HG02938 (cell line): ENCODE data around the gene SPSB1.

ENCODE experiments used
- ATAC-seq: cut with Tn5 transposase; IDR thresholded peaks from one replicate; pipeline ENCODE4 v1.9.1; 2021; ENCODE audit warnings: mild to moderate bottlenecking, moderate library complexity; ENCODE audit not compliant: unreplicated experiment

SPSB1 gene

GRCh38 chr1:9278585-9279153 is 14.0 kb upstream of the SPSB1 start:
- no peak for ATAC-seq

DNA sequence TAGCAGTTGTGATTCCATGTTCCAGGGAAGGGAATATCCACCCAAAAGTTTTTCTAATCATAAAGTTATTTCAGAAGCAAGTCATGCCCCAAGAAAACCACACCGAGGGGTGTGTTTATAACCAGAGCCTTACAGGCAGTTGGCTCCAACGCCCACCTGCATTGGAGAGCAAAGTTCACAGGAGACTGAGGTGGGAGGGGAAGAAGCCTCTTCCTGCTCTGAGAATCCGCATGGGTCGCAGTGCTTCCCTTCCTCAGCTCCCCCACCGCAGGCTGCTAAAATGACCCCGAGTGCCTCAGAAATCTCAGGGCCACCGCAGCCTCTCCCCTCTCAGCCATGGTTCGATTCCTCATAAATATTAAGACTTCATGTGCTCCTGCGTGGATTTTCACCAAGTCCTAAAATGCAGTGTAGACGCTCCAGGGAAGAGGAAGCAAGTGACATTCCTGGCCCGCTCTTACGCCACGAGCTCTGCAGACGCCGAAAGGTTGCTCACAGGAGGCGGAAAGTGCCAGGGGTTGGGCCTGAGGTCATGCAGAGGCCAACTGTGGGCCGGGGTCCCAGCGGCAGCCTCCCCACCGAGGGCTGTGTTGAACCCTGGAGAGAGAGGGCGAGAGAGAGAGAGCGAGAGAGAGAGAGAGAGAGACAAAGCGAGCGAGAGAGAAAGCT is 13.4 kb upstream of the SPSB1 start:
- no peak for ATAC-seq

GRCh38 chr1:9280015-9280860 is 12.5 kb upstream of the SPSB1 start:
- ATAC-seq: no peak

GRCh38 chr1:9281071-9281827 is 11.4 kb upstream of the SPSB1 start:
- ATAC-seq: no peak

DNA sequence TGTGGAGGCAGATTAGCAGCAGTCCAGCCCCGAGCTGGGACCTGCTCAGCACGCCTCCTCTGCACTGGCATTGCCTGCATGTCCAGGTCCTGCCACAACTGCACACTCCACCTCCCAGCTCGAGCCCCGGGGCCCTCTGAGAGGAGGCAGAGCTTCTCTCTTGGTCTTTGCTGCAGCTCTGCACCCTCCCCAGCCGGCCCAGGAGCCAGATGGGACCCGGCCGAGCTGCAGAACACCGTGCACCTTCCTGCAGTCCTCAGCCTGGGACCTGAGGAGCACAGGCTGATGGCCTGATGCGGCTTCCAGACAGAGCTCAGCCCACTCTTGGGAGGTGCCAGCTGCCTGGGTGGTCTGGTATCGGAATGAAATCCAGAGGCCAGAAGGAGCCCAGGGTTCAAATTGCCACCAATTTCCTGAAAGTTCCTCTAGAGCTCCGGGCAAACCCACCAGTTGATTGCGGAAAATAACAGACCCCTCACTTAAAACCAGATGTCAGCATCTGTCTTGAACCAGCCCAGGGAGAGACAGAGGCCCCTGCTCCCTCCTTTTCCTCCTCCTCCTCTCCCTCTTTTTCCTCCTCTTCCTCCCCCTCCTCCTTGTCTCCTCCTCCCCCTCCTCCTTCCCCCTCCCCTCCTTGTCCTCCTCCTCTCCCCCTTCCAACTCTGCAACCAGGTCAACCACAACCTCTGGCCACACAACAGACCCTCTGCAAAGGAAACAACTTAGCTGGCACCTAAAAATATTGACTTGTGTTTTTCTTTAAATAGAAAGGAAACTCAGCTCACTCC is 10.6 kb upstream of the SPSB1 start:
- ATAC-seq: no peak

GRCh38 chr1:9282696-9282955 is 10.1 kb upstream of the SPSB1 start:
- ATAC-seq: no peak

- no peak for ATAC-seq
These were observed 8.6 kb upstream of the SPSB1 start for GRCh38 chr1:9284061-9284460.

- ATAC-seq: no peak
These were observed 6.1 kb upstream of the SPSB1 start for GRCh38 chr1:9286556-9286955.

GRCh38 chr1:9289090-9289534 is 3.6 kb upstream of the SPSB1 start:
- no peak for ATAC-seq

- ATAC-seq: no peak
These were observed 2.8 kb upstream of the SPSB1 start for GRCh38 chr1:9289711-9290485.

GRCh38 chr1:9291914-9292360 is 757 bp upstream of the SPSB1 start:
- ATAC-seq: no peak

DNA sequence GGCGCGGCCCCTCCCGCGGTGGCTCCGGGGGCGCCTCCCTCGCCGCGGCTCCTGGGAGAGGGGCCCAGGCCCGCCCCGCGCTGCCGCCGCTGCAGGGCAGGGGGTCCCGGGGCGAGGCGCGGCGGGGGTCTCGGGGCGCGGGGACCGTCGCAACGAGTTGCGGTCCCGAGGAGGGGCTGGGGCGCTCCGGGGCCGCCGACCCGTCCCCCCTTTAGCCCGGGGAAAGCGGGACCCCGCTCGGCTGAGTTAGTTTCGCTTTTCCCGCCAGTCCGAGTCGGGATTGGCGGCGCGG is 493 bp downstream of the SPSB1 start:
- ATAC-seq: no peak

DNA sequence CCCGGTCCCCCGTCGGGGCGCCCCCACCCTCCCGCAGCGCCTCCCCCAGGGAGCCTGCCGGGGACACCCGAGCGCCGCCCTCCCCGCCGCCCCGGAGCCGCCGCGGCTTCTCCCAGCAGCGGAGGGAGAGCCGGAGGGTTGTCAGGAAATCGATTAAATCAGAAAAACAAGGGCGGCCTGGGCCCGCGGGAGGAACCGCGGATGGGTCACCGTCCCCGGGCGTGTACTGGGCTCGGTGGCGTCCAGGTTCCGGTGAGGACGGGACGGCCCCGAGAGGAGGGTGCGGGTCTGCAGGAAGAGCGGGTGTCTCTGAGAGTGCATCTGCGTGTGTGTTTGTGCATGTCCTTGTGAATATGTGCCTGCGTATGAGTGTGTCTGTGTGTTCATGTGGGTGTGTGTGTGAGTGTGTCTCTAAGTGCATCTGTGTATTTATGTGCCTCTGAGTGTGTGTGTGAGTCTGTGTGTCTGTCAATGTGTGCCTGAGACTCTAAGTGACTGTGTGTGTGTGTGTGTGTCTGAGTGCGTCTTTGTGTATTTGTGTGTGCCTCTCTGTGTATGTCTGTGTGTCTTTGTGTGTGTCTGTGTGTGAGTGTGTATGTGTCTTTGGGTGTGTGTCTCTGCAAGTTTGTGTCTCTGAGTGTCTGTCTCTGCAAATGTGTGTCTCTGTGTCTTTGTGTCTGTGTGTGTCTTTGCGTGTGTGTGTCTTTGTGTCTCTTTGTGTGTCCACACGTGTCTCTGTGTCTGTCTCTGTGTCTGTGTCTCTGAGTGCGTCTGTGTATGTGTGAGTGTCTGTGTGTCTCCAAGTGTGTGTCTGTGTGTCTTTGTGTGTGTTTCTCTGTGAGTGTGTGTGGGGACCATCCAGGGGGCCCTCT is 1.1 kb downstream of the SPSB1 start:
- no peak for ATAC-seq

- no peak for ATAC-seq
These were observed 1.7 kb downstream of the SPSB1 start for GRCh38 chr1:9294405-9294773.

GRCh38 chr1:9294910-9295636 is 2.4 kb downstream of the SPSB1 start:
- ATAC-seq: no peak

DNA sequence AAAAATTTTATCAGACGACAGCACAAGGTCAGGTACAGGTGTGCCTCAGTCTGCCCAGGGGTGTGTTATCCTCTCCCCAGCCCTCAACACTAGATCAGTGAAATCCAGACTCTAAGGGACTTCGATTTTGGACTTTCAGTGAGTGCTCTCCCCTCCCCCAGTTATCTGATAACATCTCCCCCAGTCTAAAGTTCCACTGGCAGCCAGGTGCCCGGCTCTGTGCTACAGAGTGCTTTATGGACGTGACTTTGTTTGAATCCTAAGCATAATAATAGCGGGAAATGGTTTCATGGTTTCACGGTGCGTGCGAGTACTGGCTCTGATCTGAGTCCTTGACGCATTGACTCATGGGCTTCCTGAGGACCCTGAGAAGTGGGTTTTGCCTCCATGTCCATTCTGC is 3.2 kb downstream of the SPSB1 start:
- ATAC-seq: no peak

GRCh38 chr1:9296850-9297249 is 4.2 kb downstream of the SPSB1 start:
- no peak for ATAC-seq

DNA sequence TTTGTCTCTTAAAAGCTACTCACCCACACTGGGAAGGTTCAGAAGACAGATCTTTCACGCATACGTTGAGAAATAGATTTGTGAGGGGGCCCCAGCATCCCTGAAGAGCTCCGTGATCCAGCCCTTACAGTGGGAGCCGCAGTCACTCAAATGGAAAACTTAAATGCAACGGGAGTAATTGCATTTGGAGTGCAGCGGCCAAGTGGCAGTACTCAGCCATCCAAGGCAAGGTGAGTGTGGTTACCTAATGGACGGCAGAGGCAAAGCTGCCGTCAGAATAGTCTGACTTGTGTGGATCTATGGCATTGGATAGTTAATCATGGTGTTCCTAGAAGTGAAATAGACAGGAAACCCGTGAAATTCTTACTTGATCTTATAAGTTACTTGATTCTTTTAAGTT is 5.1 kb downstream of the SPSB1 start:
- ATAC-seq: no peak

GRCh38 chr1:9298282-9298681 is 5.6 kb downstream of the SPSB1 start:
- no peak for ATAC-seq
